Neuron (in vitro differentiated cells): ENCODE measurements around the gene CRTAP.
"Not testable (repeated sequence)": the region's sequence is repeated elsewhere in the genome, so short reads cannot be mapped to it uniquely, and the experiment has no call there.

Experiments used
- H2AFZ ChIP-seq: one replicate; pipeline ENCODE4 v1.6.1; 2013; ENCODE audit warnings: low read depth, mild to moderate bottlenecking, inconsistent platforms, low read length, moderate library complexity
- H3K27me3 ChIP-seq: one replicate; pipeline ENCODE4 v1.6.1; 2013; ENCODE audit warnings: low read length; ENCODE audit not compliant: insufficient read depth
- H3K36me3 ChIP-seq: one replicate; pipeline ENCODE4 v1.6.1; 2013; ENCODE audit warnings: low read length; ENCODE audit not compliant: insufficient read depth
- H3K4me1 ChIP-seq: one replicate; pipeline ENCODE4 v1.6.1; 2013; ENCODE audit warnings: low read length; ENCODE audit not compliant: insufficient read depth
- H3K4me3 ChIP-seq: 2 replicates; pipeline ENCODE4 v1.5.1; 2013; ENCODE audit warnings: mild to moderate bottlenecking, low read length, moderate library complexity
- H3K9me3 ChIP-seq: one replicate; pipeline ENCODE4 v1.6.1; 2013; ENCODE audit warnings: low read length

CRTAP gene

DNA sequence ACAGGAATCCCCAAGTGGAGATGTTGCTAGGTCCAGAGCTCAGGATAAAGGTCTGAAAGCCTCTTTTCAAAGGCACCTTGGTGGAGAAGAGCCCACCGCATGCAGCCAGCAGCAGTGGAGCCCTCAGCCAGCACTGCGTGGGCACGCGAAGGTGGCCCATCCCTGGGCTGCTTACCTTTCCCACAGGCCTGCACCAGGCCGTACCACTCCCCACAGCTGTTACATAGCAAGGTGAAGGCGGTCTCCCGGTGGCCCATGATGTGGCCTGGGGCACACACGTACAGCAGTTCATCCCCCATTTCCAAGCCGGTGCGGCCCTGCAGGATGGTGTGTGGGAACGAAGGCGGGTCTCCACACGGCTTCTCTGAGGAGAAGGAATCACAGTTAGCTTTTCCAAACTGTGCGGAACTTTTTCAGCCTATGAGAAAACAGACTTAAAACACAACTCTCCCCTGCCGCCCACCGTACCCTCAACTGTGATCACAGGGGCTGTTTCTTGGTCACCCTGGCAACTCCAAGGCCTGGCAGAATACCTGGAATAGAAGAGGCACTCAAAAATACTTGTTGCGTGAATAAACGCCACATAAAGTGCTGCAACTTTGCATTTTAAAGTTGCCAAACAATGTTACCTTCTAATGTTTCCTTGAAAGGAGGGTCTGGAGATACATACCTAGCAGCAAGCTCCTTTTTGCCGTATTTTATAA, 61.0 kb downstream of the CRTAP start:
- no peaks in the 10 kb centered on the region for H3K4me1 ChIP-seq
- no peaks in the 10 kb centered on the region for H3K36me3 ChIP-seq
- H3K27me3 ChIP-seq = no peaks in the 10 kb centered on the region
- H3K9me3 ChIP-seq = no peaks in the 10 kb centered on the region
- no peak overlapping the region for H2AFZ ChIP-seq
- no peak overlapping the region for H3K4me3 ChIP-seq

DNA sequence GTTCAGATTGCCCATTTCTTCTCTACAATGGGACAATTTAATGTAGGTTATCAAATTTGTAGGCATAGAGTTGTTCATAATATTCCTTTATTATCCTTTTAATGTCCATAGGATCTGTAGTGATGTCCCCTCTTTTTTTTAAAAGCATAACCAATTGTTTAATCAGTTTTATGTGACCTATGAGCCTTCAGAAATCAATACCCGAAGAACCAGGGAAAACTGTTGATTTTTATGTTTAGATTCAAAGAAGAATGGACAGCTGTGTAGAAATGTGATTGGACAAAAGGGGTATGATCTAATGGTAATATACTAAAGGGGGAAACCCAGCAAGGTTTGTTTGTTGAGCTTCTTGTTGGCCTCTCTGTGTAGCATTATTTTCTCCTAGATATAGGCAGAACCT, 65.3 kb downstream of the CRTAP start:
- no peaks in the 10 kb centered on the region for H3K4me1 ChIP-seq
- H3K9me3 ChIP-seq = no peaks in the 10 kb centered on the region
- H2AFZ ChIP-seq = no peak overlapping the region
- no peaks in the 10 kb centered on the region for H3K27me3 ChIP-seq
- no peak overlapping the region for H3K4me3 ChIP-seq
- no peaks in the 10 kb centered on the region for H3K36me3 ChIP-seq

DNA sequence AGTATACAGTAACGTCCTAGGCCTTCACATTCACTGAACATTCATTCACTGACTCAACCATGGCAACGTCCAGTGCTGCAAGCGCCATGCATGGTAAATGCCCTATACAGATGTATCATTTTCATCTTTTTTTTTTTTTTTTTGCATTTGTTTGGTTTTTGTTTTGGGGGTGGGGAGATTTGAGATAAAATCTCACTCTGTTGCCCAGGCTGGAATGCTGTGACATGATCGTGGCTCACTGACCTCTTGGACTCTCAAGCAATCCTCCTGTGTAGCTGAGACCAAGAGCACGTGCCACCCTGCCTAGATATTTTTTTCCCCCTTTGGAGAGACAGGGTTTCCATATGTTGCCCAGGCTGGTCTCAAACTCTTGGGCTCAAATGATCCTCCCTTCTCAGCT, 67.4 kb downstream of the CRTAP start:
- Histone ChIP-seq H3K9me3 (no peaks in the 10 kb centered on the region), H3K27me3 (no peaks in the 10 kb centered on the region)

DNA sequence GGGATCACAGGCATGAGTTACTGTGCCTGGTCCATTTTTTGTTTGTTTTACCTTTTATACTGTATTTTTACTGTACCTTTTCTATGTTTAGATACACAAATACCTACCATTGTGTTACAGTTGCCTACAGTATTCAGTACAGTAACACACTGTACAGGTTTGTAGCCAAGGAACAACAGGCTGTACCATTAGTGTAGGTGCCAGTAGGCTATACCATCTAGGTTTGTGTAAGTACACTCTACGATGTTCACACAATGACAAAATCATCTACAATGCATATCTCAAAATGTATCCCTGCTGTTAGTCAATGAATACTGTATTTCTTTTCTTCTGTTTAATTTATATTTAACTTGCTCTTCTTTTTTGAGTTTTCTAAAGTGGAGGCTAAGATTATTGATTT, 67.8 kb downstream of the CRTAP start:
- H3K27me3 ChIP-seq, H3K4me3 ChIP-seq, H2AFZ ChIP-seq: not testable (repeated sequence)

More for the DNA sequence above, 67.4 kb downstream of the CRTAP start:
- Histone ChIP-seq H3K4me1 (no peaks in the 10 kb centered on the region), H2AFZ (no peak overlapping the region), H3K36me3 (no peaks in the 10 kb centered on the region), H3K4me3 (no peak overlapping the region)

DNA sequence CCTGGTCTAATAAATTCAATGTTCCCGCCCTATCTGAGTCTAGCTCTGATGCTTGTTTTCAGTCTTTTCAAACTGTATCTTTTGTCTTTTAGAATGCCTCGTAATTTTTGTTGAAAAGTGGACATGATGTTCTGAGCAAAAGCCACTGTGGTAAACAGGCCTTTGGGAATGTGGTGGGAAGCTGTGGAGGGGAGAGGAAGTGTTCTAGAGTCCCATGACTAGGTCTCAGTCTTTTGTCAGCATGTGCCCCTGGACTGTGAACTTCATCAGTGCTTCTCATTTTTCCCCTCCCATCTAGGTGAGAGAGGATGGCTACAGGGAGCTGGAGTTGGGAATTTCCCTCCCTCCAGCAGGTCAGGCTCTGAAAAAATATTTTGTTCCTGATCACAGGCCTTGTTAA, 71.0 kb downstream of the CRTAP start:
- Histone ChIP-seq H3K27me3 (no peaks in the 10 kb centered on the region), H2AFZ (no peak overlapping the region), H3K9me3 (no peaks in the 10 kb centered on the region), H3K36me3 (no peaks in the 10 kb centered on the region), H3K4me1 (no peaks in the 10 kb centered on the region), H3K4me3 (no peak overlapping the region)

More for the DNA sequence above, 67.8 kb downstream of the CRTAP start:
- H3K4me1 ChIP-seq, H3K9me3 ChIP-seq, H3K36me3 ChIP-seq: not testable (repeated sequence)

DNA sequence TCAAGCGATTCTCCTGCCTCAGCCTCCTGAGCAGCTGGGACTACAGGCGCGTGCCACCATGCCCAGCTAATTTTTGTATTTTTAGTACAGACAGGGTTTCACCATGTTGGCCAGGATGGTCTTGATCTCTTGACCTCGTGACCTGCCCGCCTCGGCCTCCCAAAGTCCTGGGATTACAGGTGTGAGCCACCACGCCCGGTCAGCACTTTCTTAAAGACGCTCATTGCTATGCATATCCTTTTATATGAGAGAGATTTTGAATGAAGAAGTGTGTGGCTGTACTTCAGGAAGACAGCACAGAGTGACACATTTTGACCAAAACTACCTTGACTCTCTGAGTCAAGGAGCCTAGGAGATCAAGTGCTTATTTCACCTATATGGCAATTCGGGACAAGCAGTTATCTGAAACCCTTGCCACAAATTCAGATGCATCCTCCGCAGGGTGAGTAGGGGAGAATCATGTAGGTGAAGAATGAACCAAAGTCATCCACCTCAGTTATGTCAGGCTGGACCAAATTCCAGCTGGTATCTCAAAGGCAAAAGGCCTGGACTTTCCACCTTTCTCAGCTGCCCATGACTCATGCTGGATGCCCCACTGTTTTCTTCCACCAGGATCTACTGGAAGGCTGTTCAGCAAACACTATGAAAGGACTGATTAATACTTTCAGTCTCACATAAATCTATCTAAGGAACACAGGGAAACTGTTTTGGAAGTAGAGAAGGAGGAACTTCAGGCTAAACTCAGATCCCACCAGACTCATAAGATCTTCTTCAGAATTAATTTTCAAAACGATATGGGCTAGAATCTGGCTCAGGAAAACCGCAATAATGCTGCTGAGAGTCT, 72.9 kb downstream of the CRTAP start:
- H3K36me3 ChIP-seq = no peaks in the 10 kb centered on the region
- H3K4me3 ChIP-seq = no peak overlapping the region
- H3K4me1 ChIP-seq = no peaks in the 10 kb centered on the region
- no peaks in the 10 kb centered on the region for H3K27me3 ChIP-seq
- H2AFZ ChIP-seq = no peak overlapping the region
- no peaks in the 10 kb centered on the region for H3K9me3 ChIP-seq

DNA sequence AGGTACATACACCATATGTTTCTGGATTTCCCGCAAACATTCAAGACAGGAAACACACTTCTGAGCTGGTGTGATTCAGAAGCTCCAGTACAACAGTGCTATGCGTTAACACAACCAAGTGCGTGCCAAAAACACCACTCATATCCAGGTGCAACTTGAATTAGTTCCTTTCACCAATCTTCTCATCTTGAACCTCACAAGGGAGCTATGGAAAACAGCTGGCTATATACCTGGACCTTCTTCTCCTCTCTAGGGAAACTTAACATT, 73.5 kb downstream of the CRTAP start:
- Histone ChIP-seq H3K9me3 (no peaks in the 10 kb centered on the region), H3K36me3 (no peaks in the 10 kb centered on the region), H2AFZ (no peak overlapping the region), H3K4me3 (no peak overlapping the region), H3K4me1 (no peaks in the 10 kb centered on the region), H3K27me3 (no peaks in the 10 kb centered on the region)

DNA sequence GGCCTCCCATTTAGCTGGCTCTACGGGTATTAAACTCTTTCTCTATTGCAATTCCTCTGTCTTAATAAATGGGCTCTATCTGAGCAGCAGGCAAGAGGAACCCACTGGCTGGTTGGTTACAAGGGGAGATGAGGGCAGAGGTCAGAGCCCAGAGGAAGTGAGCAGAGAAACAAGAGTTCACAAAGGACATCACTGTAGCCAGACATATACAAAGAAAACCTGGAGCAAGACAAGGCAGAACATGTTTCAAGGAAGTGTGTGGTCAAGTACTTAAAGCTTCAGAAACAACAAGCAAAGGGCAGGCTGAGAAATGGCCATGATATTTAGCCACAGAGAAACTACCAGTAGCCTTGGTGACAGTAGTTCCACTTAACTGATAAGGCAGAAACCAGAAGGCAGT, 80.5 kb downstream of the CRTAP start:
- Histone ChIP-seq H2AFZ (no peak overlapping the region), H3K4me3 (no peak overlapping the region), H3K36me3 (no peaks in the 10 kb centered on the region), H3K4me1 (no peaks in the 10 kb centered on the region), H3K27me3 (no peaks in the 10 kb centered on the region), H3K9me3 (no peaks in the 10 kb centered on the region)

DNA sequence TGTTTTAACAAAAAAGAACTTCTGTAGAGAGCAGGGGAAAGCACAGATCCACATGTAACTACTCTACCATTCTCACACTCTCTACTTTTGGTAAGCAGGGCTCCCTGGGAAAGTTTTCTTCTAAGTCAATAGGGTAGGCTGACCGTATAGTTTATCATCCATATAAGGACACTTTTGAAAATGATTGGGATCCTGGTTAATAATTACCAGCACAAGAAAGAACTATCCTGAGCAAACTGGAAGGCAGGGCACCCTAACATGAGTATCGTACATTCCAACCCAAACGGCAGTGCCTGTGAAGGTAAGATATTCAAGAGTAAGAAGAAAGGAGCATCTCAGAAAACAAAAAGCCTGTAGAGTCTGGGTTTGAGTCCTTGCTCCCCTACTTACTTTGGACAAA, 82.7 kb downstream of the CRTAP start:
- Histone ChIP-seq H3K4me3 (no peak overlapping the region), H3K4me1 (no peaks in the 10 kb centered on the region), H2AFZ (no peak overlapping the region), H3K27me3 (no peaks in the 10 kb centered on the region), H3K36me3 (no peaks in the 10 kb centered on the region), H3K9me3 (no peaks in the 10 kb centered on the region)
